MM.1S (cell line): ENCODE data around the gene KSR1.

Experiments used
- CTCF ChIP-seq: fragments of 300-600 bp; sonication (generic); IDR thresholded peaks from 2 replicates; pipeline ENCODE4 v1.5.1; 2016; ENCODE audit warnings: antibody characterized with exemption, low read length, mixed read lengths
- EZH2 ChIP-seq: fragments of 300-600 bp; sonication (generic); optimal IDR thresholded peaks from 2 replicates; pipeline ENCODE3; 2017; ENCODE audit warnings: low read depth, mild to moderate bottlenecking, antibody characterized with exemption, low read length, mixed read lengths
- EZH2phosphoT487 ChIP-seq: fragments of 300-600 bp; sonication (generic); IDR thresholded peaks from 2 replicates; pipeline ENCODE4 v1.6.1; 2018; ENCODE audit warnings: antibody characterized with exemption, low read length

GRCh38 chr17:27449988-27450387, 6.3 kb upstream of the KSR1 start:
- TF ChIP-seq CTCF = no peak
- TF ChIP-seq EZH2 = no peak
- TF ChIP-seq EZH2phosphoT487 = no peak
